ENCODE results near the gene SYT14. TPM values are rescaled to one million over a fixed set of nuclear protein-coding genes. Genes with fewer than 3 reads are reported as not detected.
"Not testable (repeated sequence)": the region's sequence is repeated elsewhere in the genome, so short reads cannot be mapped to it uniquely, and the experiment has no call there.

SYT14 gene
- polyA plus RNA-seq, 5 donors, result 0.13 to 0.81 (median 0.27) TPM

DNA sequence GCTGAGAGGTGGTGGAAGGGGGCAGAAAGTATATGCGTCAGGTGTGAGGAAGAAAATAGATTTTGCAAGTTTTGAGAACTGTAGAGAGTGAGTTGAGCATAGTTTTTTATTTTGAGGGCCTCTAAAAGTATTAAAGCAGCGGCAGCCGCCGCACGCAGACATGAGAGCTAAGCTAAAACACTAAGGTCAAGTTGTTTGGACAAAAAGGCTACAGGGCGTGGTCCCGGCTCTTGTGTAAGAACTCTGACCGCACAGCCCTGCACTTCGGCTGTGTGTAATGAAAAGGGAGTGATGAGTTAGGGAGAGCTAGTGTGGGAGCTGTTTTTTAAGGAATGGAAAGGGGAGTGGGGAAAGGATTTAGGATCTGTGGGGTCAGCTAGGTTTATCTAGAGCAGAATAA is 174.9 kb downstream of the SYT14 start:
- not testable (repeated sequence) for DNase-seq

DNA sequence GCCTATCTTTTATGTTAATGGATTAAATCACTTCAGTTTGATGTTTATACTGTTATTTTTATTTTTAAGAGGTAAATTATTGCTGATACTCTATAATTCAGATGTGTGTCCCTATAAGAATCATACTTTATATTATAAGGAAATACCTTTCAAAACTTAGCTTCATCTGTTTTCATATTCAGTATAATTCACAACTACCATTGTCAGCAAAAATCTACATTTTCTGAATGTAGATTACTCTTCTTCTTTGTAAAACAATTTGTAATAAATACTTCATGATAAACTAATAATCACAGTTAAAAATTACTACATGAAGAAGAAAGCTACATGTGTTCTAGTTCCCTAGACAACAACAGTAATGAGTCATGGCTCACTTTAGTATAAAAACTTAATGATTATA is 179.2 kb downstream of the SYT14 start:
- DNase-seq, result no peak

DNA sequence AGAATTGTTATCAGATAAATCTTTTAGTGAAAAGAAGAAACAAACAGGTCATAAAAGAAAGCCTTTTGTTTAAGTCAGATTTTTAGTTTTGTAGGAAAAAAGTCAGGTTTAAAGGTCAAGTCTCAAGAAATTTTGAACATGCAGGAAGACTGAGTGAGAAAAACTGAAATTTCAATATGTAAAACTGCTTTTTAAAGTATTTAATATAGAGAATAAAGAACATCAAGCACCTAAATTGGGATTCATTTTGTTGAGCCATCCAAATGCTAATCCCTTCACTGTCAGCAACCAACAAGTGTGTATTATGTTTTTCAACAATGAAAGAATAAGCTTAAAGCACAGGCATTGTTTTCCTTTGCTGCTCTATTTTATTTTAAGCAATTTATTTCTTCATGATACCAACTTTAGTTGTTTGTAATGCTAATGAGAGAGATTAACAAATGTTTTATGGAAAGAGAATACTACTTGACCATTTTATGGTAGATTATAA is 179.7 kb downstream of the SYT14 start:
- DNase-seq, result no peak

DNA sequence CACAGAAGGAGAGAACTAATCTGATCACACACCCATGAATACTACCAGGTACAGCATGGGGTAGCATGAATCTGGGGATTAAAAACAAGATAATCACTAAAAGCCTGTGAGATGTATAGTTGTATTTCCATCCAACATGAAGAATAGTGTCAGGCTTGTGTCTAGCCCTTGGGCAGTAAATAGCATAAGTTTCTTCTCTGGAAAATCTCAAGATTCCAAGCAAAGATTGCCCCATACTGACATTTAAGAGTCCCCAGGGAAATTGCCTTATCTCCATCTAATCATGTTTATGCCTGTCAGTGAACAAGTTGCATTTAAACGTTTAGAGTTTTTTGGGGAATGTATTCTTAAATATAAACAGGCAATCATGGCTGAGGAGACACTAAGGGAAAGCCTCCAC is 185.4 kb downstream of the SYT14 start:
- DNase-seq, result no peak

DNA sequence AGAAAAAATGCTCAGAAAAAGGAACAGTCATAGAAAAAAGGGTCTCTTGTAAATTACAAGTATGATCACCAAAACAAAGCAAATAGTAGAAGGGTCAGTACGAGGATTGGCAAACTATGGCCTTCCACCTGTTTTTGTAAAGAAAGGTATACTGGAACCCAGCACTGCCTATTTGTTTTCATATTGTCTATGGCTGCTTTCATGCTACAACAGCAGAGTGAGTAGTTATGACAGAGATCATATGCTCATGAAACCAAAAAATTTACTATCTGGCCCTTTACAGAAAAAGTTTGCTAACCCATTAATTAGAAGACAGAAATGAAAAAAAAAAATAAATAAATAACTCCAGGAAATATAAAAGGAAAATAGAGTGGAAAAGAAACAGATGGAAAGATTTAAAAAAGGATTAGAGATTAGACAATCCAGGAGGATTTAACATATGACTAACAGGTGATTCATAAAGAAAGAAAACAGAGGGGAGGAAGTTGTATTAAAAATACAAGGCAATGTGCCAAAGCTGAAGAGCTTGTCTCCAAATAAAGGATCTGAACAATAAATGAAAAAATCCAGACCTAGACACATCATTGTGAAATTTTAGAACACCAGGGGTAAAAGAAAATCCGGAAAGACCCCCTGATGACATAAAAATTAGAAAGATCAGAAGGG is 186.0 kb downstream of the SYT14 start:
- DNase-seq, result no peak

DNA sequence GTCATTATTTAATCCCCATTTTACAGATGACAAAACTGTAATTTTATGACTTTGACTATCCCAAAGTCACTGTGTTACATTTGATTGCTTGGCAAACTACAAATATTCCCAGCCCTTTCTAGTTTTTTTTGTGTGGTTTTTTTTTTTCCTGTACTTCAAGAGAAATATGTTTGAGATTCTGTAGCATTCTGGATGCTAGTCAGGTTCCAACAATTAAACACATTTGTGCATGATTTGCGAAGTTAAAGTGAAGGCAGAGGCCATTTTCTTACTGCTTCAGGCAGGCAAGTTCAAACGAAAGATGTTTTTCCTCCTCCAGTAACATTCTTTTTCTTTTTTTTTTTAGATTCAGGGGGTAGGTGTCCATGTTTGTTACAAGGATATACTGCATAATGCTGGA is 186.7 kb downstream of the SYT14 start:
- no peak for DNase-seq

DNA sequence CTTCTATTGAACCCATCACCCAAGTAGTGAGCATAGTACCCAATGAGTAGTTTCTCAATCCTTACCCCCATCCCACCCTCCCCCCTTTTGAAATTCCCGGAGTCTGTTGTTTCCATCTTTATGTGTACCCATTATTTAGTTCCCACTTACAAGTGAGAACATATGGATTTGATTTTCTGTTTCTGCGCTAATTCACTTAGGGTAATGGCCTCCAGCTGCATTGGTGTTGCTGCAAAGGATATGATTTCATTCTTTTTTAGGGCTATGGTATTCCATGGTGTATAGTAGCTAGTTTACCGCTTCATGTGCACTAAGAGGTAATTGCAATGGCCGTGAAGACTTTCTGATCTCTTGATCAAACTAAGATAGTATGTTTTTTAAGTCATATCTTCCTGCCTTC is 187.1 kb downstream of the SYT14 start:
- no peak for DNase-seq

DNA sequence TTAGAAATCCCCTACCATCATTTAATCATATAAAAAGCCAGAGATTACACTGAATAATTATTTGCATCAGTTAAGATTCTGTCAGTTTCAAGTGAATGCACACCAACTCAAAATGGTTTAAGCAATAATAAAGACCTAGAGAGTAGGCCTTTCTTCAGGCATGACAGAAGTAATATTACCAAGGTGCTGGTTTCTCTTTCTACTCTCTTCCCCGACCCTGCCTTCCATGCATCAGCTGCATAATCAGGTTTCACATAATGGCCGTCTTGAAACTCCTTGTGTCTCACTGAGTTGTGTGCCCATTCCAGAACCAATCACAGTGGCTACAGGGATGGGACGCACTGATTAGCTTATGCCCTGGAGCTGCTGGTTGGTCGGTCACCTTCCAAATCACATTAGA is 191.1 kb downstream of the SYT14 start:
- no peak for DNase-seq

DNA sequence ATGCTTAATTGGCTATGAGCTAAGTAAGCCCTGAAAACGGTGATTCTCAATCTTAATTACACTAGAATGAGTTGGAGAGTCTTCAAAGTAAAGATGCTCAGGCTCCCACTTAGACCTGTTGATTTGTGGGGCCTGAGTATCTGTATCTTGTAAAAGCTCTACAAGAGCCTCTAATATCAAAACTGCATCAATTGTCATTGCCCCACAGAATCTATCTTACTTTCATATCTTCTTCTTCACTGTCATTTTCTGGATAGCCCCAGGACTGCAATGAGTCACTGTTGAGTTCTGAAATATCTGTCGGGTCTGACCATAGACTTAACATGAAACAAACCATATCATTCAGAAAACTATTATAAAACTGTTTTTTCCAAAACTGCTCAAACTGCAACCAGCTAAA is 191.7 kb downstream of the SYT14 start:
- DNase-seq, result no peak

DNA sequence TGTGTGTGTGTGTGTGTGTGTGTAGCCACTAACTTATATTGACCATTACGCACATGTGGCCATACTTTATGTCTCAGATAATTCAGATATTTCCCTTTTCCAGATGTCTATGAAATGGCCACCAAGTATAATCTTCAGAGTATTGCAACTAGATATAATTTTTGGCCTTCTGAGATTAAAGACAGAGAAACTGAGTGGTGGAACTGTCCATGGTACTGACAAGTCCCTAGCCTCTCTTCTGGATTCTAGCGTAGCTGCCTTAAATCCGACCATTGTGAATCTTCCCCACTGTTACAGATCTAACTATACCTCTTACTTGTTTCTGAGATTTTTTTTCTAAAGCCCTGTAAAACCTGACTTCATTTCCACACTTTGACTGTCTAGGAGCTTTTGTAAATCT is 194.6 kb downstream of the SYT14 start:
- DNase-seq, result peak; percentile 8 to 21

DNA sequence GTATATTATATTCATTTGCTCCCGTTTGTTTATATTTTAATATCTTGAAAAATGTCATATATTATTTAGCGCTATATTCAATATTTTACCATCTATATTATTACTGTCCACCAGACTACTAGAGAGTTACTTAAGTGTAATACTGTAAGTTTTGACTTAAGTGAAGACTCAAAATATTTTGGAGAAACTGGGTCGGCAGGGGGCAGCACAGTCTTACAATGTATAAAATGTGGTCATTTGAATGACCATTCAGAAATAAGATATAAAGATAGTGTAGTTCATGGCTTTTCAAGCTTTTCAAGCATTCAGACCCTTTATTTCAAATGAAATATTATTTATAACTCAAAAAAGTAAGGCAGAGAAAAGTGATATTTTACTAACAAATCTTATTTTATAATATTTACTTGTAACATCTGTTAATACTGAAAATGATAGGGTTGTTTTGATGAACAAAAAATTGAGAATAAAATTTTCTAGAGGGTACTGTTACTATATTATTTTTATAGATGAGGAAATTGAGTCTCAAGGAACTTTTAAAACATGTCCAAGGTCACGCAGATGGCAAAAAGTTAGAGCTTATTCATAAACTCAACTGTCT is 205.5 kb downstream of the SYT14 start:
- peak; percentile 35 to 65 for DNase-seq

DNA sequence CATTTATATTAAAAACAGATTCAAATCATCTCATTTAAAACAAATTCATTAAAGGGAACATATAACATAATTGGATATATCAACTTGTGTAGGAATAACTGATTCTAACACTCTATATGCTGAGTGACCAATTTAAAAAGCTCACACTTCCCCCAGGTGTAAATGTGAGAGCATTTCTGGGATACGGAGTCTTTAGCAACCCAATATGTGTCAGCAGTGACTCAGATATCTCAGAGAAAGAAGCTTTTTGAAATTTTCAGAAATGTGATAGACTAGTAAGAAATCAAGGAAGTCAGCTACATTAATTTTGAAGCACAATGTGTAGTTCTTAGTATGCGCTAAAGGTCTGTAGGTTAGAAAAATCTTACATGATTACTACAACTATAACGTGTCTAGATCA is 206.7 kb downstream of the SYT14 start:
- DNase-seq, result no peak

DNA sequence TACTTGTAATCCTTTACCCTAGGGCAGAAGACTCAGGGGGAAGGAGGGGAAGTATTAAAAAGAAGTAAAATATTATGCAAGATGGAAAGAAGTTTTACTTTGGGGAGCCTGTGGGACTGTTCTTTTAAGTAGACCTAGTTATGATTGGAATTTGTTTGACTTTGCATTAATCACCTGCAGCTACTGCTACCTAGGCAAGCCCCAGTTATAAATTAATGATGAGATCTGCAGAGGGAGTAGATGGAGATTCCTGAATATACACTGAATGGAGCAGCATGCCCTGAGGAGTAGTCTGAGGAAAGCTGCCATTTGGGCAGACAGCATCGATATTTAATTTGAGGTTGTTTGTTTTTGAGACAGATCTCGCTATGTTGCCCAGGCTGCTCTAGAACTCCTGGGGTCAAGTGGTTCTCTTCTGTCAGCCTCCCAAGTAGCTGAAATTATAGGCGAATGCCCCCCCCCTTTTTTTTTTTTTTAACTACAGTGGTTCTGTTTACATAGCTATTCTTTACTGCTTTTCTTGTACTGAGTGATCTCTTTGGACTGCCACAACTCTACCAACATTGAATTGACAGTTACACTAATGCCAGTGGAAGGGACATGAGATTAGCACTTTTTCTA is 213.1 kb downstream of the SYT14 start:
- no peak for DNase-seq

DNA sequence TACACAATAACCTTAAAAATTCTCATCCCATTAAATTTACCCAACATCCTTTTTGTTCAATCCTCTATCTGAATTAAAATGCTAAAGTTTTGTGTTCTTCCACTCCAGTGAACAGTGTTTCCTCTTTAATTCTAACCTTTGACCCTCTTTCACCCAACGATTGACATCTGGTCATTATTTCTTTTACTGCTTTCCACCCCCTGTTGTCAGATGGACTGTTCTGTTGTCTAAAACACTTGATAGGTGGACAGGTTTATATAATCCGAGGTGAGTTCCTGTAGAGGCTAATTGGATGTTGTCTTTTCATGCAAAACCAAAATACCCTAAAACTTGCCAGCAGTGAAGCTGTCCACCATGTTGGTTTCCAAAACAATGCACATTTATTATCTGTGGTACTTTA is 221.2 kb downstream of the SYT14 start:
- no peak for DNase-seq

DNA sequence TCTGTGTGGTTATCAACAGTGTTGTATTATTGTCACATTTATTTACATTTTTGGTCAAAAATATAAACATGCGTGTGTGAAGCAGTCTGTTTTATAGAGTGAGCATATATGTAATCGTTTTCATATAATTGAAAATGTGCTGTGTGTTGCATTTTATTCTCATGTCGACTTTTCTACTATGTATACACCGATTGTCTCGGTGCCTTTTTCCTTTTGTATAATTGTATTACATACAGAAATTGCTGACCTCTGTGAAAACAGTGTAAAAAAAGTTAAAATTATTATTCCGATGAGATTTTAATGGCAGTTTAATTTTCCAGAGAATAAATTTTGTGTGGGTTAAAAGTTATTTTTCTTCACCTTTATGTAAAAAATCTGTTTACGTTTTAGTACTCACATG is 232.2 kb downstream of the SYT14 start:
- DNase-seq, result no peak

DNA sequence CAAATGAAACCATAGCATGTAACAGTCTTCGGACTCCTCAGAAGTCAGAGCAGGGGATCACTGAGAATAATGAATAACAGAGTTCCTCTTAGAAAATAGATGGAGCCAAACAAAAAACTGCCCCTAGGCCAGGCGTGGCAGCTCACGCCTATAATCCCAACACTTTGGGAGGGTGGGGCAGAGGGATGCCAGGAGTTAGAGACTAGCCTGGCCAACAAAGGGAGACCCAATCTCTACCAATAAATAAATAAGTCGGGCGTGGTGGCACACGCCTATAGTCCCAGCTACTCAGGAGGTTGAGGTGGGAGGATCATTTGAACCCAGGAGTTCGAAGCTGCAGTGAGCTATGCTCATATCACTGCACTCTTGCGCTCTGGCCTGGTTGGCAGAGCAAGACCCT is 236.1 kb downstream of the SYT14 start:
- no peak for DNase-seq

DNA sequence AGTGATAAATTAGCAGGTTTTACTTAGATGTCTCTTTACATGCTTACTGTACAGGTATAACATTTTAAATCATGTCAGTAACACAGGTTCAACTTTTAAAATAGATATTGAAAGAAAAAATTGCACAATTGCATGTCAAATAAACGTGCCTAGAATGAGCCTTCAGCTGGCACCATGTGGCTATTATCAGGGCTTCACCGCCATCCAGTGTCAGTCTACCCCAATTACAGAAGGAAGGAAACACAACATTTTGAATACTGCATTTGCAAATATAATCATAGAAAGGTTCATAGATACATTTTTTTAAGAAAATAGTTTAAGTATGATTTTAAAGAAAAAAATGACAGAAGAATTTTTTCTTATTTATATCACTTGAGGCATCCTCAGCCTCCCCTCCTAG is 247.0 kb downstream of the SYT14 start:
- no peak for DNase-seq

DNA sequence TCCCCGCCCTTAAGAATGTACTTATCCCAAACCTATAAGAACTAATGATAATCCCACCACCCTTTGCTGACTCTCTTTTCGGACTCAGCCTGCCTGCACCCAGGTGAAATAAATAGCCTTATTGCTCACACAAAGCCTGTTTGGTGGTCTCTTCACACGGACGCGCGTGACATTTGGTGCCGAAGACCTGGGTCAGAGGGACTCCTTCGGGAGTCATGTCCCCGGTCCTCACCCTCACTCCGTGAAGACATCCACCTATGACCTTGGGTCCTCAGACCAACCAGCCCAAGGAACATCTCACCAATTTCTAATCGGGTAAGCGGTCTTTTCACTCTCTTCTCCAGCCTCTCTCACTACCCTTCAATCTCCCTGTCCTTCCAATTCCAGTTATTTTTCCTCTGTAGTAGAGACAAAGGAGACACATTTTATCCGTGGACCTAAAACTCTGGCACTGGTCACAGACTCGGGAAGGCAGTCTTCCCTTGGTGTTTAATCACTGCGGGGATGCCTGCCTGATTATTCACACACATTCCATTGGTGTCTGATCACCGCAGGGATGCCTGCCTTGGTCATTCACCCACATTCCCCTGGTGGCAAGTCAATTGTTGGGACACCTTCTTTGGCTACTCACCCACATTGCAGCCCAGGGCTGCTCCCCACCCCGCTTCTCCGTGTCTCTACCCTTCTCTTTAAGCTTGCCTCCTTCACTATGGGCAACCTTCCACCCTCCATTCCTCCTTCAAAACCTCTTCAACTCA is 250.0 kb downstream of the SYT14 start:
- DNase-seq, result not testable (repeated sequence)

DNA sequence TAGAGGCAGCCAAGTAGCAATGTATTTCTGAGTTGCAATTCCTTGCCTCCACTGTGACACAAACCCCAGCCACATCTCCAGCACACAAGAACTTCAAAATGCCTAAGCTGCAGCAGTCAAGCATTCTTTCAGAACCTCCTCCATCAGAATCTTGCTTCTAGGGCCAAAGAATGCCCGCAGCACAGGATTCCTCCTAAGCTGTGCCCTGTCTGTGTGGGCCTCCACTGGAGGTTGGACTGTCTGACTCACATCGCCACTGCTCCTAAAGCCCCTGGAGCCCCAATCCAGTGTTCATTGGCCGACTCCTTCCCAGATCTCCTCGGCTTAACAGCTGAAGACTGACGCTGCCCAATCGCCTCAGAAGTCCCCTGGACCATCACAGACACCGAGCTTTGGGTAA is 251.4 kb downstream of the SYT14 start:
- no peak for DNase-seq

DNA sequence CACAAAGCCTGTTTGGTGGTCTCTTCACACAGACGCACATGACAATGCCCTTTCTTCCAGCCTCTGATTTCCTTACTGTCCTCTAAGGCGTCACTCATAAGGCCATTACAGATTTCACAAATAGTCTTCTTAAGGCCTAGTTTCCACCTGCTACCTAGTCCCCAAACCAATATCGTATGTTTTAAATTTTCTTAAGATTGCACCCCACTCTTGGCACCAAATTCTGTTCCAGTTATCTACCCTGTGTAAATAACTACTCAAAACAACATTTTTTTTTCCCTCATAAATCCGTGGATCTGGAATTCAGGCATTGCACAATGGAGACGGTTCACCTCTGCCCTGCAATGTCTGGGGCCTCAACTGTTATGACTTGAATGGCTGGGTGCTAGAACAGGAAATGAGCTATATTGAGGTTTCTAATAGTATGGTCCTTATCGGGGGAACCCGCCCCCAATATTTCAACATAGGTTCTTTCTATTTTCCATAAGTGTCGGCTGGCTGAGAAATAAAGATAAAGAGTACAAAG is 257.7 kb downstream of the SYT14 start:
- DNase-seq, result no peak

DNA sequence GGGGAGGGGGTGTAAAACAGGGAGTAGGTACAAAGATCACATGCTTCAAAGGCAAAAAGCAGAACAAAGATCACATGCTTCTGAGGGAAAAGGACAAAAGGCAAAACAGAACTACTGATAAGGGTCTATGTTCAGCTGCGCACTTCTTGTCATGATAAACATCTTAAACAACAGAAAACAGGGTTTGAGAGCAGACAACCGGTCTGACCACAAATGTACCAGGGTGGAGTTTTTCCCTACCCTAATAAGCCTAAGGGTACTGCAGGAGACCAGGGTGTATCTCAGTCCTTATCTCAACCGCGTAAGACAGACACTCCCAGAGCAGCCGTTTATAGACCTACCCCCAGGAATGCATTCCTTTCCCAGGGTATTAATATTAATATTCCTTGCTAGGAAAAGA is 258.2 kb downstream of the SYT14 start:
- not testable (repeated sequence) for DNase-seq

DNA sequence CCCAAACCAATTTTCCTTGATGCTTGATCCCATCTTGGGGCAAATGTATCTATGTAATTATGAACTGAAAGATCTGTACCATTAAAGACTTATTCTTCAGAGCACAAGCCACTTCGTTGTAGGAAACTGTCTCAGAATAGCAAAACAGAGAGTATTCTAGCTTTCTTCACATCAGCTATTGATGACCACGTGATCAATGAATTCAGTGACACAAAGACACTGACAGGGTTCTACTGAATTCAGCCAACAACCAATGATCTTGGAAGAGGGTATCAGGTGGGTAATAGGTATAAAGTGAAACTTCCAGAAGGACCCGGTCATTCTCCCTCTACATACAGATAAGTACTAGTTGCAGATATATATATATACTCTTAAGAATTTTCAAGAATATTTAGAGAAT is 260.8 kb downstream of the SYT14 start:
- DNase-seq, result no peak

Measured in right lung (tissue), 5 donors.